ENCODE results near the gene PPFIA1.

Gene PPFIA1

DNA sequence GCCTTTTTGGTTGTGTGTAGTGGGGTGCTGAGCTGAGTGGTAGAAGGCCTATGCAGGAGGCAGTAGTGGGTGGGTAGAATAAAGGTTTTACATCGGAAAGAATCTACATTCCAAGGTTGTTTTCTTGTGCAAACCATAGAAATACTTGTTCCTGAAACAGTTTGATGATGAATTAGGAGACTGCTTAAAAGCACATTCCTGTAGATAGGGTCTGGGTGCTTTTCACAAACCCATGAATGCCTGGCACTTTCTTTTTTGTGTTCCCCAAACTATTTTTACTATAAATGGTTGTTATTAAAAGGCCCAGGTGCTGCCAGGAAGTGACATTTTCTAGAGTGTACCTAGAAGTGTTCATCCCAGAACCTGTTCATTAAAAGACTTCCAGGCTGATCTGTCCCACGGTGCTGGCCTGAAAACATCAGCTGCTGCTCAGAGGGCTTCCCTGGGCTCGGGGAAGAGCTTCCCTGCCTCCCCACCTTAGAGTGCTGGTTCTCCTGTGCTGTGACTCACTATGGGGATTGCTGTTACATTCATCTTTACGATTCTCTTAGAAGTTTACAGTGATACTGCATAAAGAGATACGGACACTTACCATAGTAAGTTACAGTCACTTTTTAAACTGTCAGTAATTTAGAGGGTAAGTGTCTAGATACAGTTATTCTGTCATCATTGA lies 27.9 kb downstream of the PPFIA1 start:
- DNase-seq: no peak
- Mint-ChIP-seq H3K27ac (peak overlapping the region; percentile 10), H3K4me3 (no peak overlapping the region), H3K36me3 (ENCODE audit: low read depth) (peaks cover 71% of the 10 kb centered on the region), H3K9me3 (no peaks in the 10 kb centered on the region), H3K27me3 (no peaks in the 10 kb centered on the region), H3K4me1 (ENCODE audit: low read depth) (peaks cover 22% of the 10 kb centered on the region)

- no peak overlapping the region for H3K27ac Mint-ChIP-seq
- H3K4me3 Mint-ChIP-seq: no peak overlapping the region
- peaks cover 22% of the 10 kb centered on the region for H3K4me1 Mint-ChIP-seq (ENCODE audit: low read depth)
- peaks cover 66% of the 10 kb centered on the region for H3K36me3 Mint-ChIP-seq (ENCODE audit: low read depth)
- DNase-seq: no peak
- no peaks in the 10 kb centered on the region for H3K27me3 Mint-ChIP-seq
- H3K9me3 Mint-ChIP-seq: no peaks in the 10 kb centered on the region
Measured at GRCh38 chr11:70299636-70300035, 29.1 kb downstream of the PPFIA1 start.

DNA sequence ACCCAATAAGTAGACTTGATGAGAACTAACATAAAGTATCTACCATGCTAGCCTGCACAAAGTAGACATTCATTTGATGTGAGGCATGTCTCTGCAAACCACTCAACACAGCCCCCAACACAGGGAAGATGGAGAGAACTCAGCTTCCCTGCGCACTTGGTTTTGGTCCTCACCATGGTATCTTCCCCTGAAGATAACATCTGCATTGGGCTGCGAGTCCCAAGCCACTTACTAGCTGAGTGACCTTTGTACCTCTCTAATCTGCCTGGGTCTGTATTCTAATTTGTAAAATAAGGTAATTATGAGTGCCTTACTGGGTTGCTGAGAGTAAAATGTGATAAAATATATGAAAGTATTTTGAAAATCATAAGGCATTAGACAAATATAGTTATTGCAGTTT lies 30.7 kb downstream of the PPFIA1 start:
- Mint-ChIP-seq H3K27me3 (no peaks in the 10 kb centered on the region), H3K4me1 (ENCODE audit: low read depth) (peaks cover 22% of the 10 kb centered on the region), H3K4me3 (no peak overlapping the region), H3K9me3 (no peaks in the 10 kb centered on the region), H3K27ac (no peak overlapping the region), H3K36me3 (ENCODE audit: low read depth) (peaks cover 77% of the 10 kb centered on the region)
- DNase-seq: no peak

- peak overlapping the region; percentile 35 for H3K27ac Mint-ChIP-seq
- H3K4me3 Mint-ChIP-seq: no peak overlapping the region
- peaks cover 79% of the 10 kb centered on the region for H3K36me3 Mint-ChIP-seq (ENCODE audit: low read depth)
- DNase-seq: no peak
- no peaks in the 10 kb centered on the region for H3K9me3 Mint-ChIP-seq
- peaks cover 21% of the 10 kb centered on the region for H3K4me1 Mint-ChIP-seq (ENCODE audit: low read depth)
- no peaks in the 10 kb centered on the region for H3K27me3 Mint-ChIP-seq
Measured at GRCh38 chr11:70301721-70302418, 31.4 kb downstream of the PPFIA1 start.

DNA sequence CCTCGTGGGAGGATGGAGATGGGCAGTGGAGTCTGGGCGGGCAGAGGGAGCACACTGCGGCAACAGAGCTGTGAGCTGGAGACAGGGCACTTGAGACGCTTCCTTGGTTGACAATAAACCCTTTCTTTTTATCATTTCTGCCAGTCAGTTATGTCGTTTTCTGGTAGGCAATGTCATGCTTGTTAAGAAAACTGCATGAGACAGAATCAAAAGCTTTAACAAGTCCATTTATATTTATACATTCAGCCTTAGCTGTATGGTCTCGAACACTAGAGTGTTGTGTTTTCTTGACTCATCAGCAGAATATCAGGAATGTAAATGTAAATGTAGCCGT lies 31.9 kb downstream of the PPFIA1 start:
- Mint-ChIP-seq H3K4me3 (no peak overlapping the region), H3K27ac (peak overlapping the region; percentile 35), H3K9me3 (no peaks in the 10 kb centered on the region), H3K36me3 (ENCODE audit: low read depth) (peaks cover 79% of the 10 kb centered on the region), H3K27me3 (no peaks in the 10 kb centered on the region), H3K4me1 (ENCODE audit: low read depth) (peaks cover 16% of the 10 kb centered on the region)
- DNase-seq: no peak

DNA sequence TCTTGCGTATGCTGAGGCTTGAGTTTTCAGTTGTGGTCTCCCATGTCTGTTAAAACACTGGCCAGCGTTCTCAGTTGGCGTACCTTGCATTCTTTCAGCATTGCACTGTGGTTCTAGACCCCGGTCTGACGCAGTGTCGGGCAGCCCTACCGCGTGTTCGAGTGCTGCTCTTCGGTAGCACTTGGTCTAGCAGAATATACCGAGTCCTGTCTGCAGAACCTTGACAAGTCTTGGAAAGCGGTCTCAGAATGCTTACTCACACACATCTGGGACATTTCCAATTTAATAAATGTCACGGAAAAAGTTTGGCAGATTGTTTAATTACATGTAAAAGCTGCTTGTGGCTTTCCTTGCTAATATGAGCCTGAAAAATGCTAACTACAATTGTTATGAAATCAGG lies 32.6 kb downstream of the PPFIA1 start:
- H3K27ac Mint-ChIP-seq: no peak overlapping the region
- H3K4me3 Mint-ChIP-seq: no peak overlapping the region
- peaks cover 79% of the 10 kb centered on the region for H3K36me3 Mint-ChIP-seq (ENCODE audit: low read depth)
- H3K27me3 Mint-ChIP-seq: no peaks in the 10 kb centered on the region
- H3K4me1 Mint-ChIP-seq (ENCODE audit: low read depth): peaks cover 10% of the 10 kb centered on the region
- DNase-seq: no peak
- H3K9me3 Mint-ChIP-seq: no peaks in the 10 kb centered on the region

DNA sequence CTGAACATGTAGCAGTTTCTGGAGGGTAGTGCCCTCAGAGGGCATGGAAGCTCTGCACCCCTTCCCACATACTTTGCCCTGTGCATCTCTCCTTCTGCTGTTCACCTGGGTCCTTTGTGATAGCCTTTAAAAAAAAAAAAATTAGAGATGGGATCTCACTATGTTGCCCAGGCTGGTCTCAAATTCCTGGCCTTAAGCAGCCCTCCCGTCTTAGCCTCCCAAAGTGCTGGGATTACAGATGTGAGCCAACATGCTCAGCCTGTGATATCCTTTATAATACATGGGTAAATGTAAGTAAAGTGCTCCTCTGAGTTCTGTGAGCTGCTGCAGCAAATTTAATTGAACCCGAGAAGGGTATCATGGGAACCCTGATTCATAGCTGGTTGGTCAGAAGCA lies 33.7 kb downstream of the PPFIA1 start:
- Mint-ChIP-seq H3K27ac (no peak overlapping the region), H3K4me3 (no peak overlapping the region), H3K36me3 (ENCODE audit: low read depth) (peaks cover 73% of the 10 kb centered on the region), H3K9me3 (no peaks in the 10 kb centered on the region), H3K27me3 (no peaks in the 10 kb centered on the region), H3K4me1 (ENCODE audit: low read depth) (peaks cover 7% of the 10 kb centered on the region)
- no peak for DNase-seq

DNA sequence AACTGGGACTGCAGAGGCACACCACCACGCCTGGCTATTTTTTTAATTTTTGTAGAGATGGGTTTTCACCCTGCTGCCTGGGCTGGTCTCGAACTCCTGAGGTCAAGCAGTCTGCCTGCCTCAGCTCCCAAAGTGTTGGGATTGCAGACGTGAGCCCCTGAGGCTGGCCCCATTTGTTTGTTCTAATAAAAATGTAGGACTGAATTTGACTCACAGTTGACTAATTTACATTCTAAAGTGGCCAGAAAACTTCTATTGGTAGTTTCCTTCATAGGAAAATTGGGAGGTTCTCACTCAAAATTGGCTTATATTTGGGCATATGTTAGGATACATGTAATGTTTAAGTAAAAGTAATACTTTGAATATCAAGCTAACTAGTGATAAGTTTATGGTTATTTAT lies 35.0 kb downstream of the PPFIA1 start:
- Mint-ChIP-seq H3K27ac (no peak overlapping the region), H3K4me3 (no peak overlapping the region), H3K27me3 (no peaks in the 10 kb centered on the region), H3K4me1 (ENCODE audit: low read depth) (peaks cover 7% of the 10 kb centered on the region), H3K9me3 (no peaks in the 10 kb centered on the region), H3K36me3 (ENCODE audit: low read depth) (peaks cover 75% of the 10 kb centered on the region)
- DNase-seq: no peak

GRCh38 chr11:70306586-70307033 lies 36.1 kb downstream of the PPFIA1 start:
- peaks cover 13% of the 10 kb centered on the region for H3K4me1 Mint-ChIP-seq (ENCODE audit: low read depth)
- peaks cover 75% of the 10 kb centered on the region for H3K36me3 Mint-ChIP-seq (ENCODE audit: low read depth)
- H3K27me3 Mint-ChIP-seq: no peaks in the 10 kb centered on the region
- no peak overlapping the region for H3K27ac Mint-ChIP-seq
- no peak overlapping the region for H3K4me3 Mint-ChIP-seq
- DNase-seq: no peak
- H3K9me3 Mint-ChIP-seq: no peaks in the 10 kb centered on the region

DNA sequence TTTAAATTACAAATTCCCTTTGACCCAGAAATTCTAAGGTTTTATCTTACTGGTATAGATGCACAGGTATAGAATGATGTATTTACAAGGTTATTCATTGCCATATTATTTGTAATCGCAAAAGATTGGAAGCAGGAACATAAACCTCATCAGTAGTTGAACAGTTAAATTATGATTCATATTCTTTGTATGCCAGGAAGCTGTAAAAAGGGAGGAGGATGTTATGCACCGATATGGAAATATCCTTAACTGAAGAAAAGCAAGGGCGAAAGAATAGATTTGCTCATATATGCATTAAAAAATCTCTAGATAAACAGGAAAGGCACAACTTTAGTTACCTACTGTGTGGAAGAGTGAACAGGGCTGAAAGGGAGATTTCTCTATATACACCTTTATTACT lies 36.7 kb downstream of the PPFIA1 start:
- no peaks in the 10 kb centered on the region for H3K27me3 Mint-ChIP-seq
- peaks cover 10% of the 10 kb centered on the region for H3K4me1 Mint-ChIP-seq (ENCODE audit: low read depth)
- no peak overlapping the region for H3K4me3 Mint-ChIP-seq
- H3K27ac Mint-ChIP-seq: no peak overlapping the region
- H3K36me3 Mint-ChIP-seq (ENCODE audit: low read depth): peaks cover 69% of the 10 kb centered on the region
- DNase-seq: no peak
- no peaks in the 10 kb centered on the region for H3K9me3 Mint-ChIP-seq

- Mint-ChIP-seq H3K27ac (peak overlapping the region; percentile 44), H3K36me3 (ENCODE audit: low read depth) (peaks cover 63% of the 10 kb centered on the region), H3K4me1 (ENCODE audit: low read depth) (peaks cover 31% of the 10 kb centered on the region), H3K4me3 (no peak overlapping the region), H3K9me3 (no peaks in the 10 kb centered on the region), H3K27me3 (no peaks in the 10 kb centered on the region)
- no peak for DNase-seq
Measured at GRCh38 chr11:70311616-70312015, 41.1 kb downstream of the PPFIA1 start.

DNA sequence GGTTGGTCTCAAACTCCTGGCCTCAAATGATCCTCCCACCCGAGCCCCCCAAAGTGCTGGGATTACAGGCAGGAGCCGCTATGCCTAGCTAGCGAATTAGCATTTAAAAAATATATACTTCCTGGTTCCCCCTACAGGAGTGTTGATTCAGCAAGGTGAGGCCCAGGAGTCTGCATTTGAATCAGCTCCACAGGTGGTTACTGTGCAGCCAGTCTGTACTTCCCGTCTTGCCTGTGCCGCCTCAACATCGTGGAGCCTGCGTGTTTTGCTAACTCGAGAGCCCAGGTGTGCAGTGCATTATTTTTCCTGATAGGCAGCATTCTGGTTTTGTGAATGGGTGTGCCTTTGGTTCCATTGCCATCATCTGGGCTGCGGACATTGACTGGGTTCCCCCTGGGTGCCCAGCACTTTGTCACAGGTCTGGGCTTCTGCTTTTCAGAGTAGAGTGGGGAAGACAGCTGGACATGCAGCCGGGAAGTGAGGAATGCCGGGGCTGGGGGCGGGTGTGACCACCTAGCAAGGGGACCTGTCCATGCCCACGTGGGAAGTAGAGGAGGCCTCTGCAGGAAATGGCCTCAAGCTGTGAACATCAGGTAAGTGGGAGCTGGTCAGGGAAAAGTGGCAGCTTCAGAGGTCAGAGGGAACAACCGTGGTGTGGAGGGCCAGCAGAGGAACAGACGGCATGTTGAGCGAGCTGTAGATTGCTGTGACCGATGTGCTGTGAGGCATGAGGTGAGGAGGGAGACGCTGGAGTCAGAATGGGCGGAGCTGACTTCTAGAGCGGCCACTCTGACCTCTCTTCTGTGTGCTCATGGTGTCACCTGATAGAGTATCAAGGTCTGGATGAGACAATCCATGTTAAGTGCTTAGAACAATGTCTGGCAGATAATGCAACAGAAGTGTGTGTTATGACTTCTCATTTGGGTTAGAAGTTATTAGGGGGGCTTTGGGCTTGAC lies 42.2 kb downstream of the PPFIA1 start:
- Mint-ChIP-seq H3K9me3 (no peaks in the 10 kb centered on the region), H3K4me3 (no peak overlapping the region), H3K27me3 (no peaks in the 10 kb centered on the region), H3K4me1 (ENCODE audit: low read depth) (peaks cover 29% of the 10 kb centered on the region), H3K36me3 (ENCODE audit: low read depth) (peaks cover 52% of the 10 kb centered on the region), H3K27ac (no peak overlapping the region)
- DNase-seq: no peak

DNA sequence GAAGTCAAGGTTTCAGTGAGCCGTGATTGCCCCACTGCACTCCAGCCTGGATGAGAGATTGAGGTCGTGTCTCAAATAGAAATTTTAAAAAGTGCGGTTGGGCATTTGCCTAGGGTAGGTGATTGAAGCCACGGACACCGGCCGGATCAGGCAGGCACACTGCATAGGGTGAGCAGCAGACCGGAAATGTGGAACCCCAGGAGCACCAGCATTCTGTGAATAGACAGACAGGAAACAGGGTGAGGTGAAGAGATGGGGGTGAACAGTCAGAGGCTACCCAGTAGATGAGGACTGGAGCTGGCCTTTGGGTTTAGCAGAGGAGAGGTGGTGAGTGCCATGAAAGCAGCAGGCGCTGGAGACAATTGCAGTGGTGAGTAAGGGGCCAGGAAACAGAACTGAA lies 43.5 kb downstream of the PPFIA1 start:
- no peak overlapping the region for H3K4me3 Mint-ChIP-seq
- H3K9me3 Mint-ChIP-seq: no peaks in the 10 kb centered on the region
- peak overlapping the region; percentile 54 for H3K27ac Mint-ChIP-seq
- peaks cover 43% of the 10 kb centered on the region for H3K36me3 Mint-ChIP-seq (ENCODE audit: low read depth)
- no peaks in the 10 kb centered on the region for H3K27me3 Mint-ChIP-seq
- peaks cover 29% of the 10 kb centered on the region for H3K4me1 Mint-ChIP-seq (ENCODE audit: low read depth)
- no peak for DNase-seq

- DNase-seq: no peak
- Mint-ChIP-seq H3K4me1 (ENCODE audit: low read depth) (peaks cover 29% of the 10 kb centered on the region), H3K36me3 (ENCODE audit: low read depth) (peaks cover 39% of the 10 kb centered on the region), H3K4me3 (no peak overlapping the region), H3K27ac (no peak overlapping the region), H3K9me3 (no peaks in the 10 kb centered on the region), H3K27me3 (no peaks in the 10 kb centered on the region)
Measured at GRCh38 chr11:70314730-70315129, 44.2 kb downstream of the PPFIA1 start.

DNA sequence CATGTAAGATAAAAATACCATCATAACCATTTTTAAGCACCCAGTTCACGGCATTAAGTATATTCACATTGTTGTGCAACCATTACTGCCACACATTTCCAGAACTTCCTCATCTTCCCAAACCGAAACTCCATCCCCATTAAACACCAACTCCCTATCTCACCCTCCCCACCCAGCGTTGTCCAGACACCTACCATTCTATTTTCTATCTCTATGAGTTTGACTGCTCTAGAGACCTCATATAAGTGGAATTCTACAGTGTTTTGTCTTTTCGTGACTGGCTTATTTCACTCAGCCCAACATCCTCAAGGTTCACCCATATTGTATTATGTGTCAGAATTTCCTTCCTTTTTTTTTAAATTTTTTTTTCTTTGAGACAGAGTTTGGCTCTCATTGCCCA lies 45.2 kb downstream of the PPFIA1 start:
- Mint-ChIP-seq H3K27me3 (no peaks in the 10 kb centered on the region), H3K27ac (no peak overlapping the region), H3K4me1 (ENCODE audit: low read depth) (peaks cover 28% of the 10 kb centered on the region), H3K36me3 (ENCODE audit: low read depth) (peaks cover 31% of the 10 kb centered on the region), H3K4me3 (no peak overlapping the region), H3K9me3 (no peaks in the 10 kb centered on the region)
- no peak for DNase-seq

Data from activated T-cell treated with anti-CD3 and anti-CD28 coated beads, Interleukin-2, amount 50 U/mL, for 24 hours (primary cell).